GM13976 (cell line): ENCODE results near the gene SUGCT.

ENCODE experiments used
- DNase-seq: peaks from one replicate; pipeline ENCODE4 v3.0.0; 2012; ENCODE audit warnings: low spot score
- CTCF ChIP-seq: IDR thresholded peaks from 2 replicates; pipeline ENCODE4 v1.5.1; 2012; ENCODE audit warnings: borderline replicate concordance, mild to moderate bottlenecking; ENCODE audit not compliant: insufficient read depth; ENCODE audit errors: extremely low read depth, missing control alignments, control extremely low read depth
- in situ Hi-C: fragments of 300-500 bp; cut with MboI; formaldehyde crosslinking; loops from one replicate; pipeline ENCODE4 v1.12.0; 2022; ENCODE audit warnings: low sequenced_read_pairs, mixed read lengths, inconsistent platforms; ENCODE audit not compliant: unreplicated experiment

SUGCT gene

GRCh38 chr7:40733578-40733977, 598.8 kb downstream of the SUGCT start:
- in situ Hi-C loops: no loop called here
- no peak for TF ChIP-seq CTCF
- DNase-seq: no peak

GRCh38 chr7:40739257-40739656, 604.5 kb downstream of the SUGCT start:
- in situ Hi-C loops: no loop called here
- no peak for DNase-seq
- TF ChIP-seq CTCF: no peak

- in situ Hi-C loops: no loop called here
- DNase-seq: no peak
- no peak for TF ChIP-seq CTCF
Observed at GRCh38 chr7:40742270-40742669, 607.5 kb downstream of the SUGCT start.

GRCh38 chr7:40746841-40747556, 612.2 kb downstream of the SUGCT start:
- in situ Hi-C loops: no loop called here
- TF ChIP-seq CTCF: no peak
- no peak for DNase-seq

GRCh38 chr7:40747856-40748255, 613.1 kb downstream of the SUGCT start:
- no peak for TF ChIP-seq CTCF
- in situ Hi-C loops: no loop called here
- no peak for DNase-seq

GRCh38 chr7:40749877-40750276, 615.1 kb downstream of the SUGCT start:
- no peak for DNase-seq
- in situ Hi-C loops: no loop called here
- TF ChIP-seq CTCF: no peak
